ENCODE results near the gene GAB3.

DNA sequence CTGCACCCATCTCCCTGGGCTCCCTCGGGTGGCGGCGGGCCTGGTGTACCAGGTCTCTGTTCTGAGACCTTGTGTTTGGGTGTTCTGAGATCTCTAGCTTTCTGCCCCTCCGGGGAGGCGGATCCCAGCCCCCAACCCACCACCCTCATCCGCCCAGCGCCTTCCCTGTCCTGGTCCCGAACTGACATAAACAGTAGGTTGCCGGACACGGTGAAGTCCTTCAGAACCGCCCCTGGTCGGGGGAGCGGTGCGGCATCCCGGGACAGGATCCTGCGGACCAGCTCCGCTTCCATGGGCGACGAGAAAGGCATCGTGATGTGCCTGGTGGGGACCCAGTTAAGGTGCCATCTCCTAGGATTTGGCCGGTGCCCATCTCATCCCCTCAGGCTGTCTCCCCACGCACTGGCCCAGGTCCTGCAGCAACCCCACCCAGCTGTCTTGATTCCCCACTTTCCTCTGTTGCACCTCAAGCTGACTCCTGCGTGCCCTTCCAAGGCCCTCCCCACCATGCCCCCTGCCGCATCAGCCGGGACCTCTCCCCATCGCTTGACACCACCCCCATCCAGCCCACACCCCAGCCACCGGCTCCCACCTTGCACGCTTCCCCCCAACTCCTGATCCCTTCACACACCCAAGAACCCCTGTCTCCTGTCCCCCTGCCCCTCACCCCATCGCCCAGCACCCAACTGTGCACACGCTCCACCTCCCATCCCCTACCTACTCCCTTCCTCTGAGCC, 98.4 kb downstream of the GAB3 start:
- TF ChIP-seq POLR2A (IDR thresholded peaks at IDR 0.05; ENCODE audit: low read length) (no peak), GATA1 (IDR thresholded peaks at IDR 0.05; ENCODE audit: low read depth, low read length) (no peak)
